Measurements from ENCODE around the gene KIF17.

The KIF17 gene

DNA sequence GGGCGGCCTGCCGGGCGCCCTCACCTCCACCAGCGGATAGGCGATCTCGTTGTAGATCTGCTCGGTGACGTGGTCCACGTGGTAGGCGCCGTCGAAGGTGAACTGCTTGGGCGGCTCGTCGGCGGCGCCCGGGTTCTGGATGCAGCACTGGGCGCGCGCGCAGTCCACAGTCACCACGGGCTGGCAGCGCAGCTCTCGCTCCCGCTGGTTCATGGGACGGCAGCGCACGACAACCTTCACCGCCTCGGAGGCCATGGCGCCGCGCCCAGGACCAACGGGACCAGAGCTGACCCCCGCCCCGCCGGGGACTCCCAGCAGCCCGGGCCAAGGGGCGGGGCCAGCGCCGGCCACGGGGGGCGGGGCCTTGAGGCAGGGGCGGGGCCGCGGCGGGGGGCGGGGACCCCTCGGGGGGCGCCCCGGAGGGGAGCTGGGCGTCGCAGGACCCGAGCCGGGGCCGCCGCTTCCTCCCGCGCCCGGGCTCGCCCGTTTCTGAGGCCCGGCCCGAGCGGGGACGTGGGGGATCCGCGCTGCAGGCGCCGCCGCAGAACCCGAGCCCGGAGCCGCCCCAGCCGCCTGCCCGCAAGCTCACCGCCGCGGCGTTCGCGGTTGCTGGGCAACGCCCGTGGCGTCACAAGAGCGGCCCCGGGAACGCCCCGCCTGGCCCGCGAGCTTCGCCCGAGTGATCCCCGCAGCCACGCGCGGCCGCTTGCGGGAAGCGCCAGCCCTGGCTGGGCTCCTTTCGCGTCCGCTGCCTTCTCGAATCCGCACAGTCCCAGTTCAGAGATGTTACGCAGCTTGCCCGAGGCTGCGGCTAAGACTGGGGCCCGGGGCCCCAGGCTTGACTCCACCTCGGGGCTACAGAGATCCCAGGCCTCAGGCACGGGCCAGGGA, at the start of gene KIF17:
Gene KIF17, minus strand, starts transcription at position 556 of the 891 bp plus-strand sequence. Its CDS starts 301 bp downstream, at position 255.
- peak; percentile 61 for DNase-seq

DNA sequence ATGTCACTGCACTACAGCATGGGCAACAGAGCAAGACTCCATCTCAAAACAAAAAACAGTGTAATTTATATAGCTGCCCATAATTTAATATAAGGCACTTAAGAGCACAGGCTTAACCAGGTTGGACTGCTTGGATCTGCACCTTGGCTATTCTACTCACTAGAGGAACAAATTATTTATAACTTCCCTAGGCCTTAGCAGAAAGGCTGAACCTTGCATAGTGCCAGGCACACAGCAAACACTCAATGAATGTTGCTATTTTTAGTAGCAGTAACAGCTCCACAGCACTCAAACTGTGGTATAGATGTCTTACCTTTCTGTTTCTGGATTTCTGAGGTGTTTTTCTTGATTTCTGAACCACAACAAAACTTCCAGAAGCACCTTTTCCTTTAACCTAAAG, 49.5 kb upstream of the KIF17 start:
- no peak for DNase-seq

DNA sequence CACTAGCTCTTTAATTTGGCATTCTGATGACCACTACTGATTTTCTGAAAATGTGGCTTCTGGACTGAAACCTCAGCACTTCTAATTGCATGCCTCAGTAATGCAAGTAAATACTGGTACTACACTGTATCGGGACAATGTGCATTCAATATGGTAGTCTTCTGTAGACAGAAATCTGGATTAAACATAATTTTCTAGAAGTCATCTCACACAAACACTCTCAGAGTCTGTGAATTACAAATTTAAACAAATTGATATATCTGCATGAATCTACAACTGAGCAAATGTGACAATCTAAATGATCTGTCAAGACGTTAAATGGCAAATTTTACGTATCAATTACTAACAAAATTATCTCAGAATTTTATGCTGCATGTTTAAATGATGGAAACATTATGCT, 45.6 kb upstream of the KIF17 start:
- DNase-seq = no peak

DNA sequence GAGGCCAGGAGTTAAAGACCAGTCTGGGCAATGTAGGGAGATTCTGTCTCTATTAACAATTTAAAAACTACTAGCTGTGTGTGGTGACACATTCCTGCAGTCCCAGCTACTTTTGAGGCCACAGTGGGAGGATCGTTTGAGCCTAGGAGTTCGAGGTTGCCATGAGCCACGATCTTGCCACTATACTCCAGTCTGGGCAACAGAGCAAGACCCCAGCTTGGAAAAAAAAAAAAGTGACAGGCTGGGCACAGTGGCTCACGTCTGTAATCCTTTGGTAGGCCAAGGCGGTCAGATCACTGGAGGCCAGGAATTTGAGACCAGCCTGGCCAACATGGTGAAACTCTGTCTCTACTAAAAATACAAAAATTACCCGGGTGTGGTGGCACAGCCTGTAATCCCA, 42.5 kb upstream of the KIF17 start:
- no peak for DNase-seq

DNA sequence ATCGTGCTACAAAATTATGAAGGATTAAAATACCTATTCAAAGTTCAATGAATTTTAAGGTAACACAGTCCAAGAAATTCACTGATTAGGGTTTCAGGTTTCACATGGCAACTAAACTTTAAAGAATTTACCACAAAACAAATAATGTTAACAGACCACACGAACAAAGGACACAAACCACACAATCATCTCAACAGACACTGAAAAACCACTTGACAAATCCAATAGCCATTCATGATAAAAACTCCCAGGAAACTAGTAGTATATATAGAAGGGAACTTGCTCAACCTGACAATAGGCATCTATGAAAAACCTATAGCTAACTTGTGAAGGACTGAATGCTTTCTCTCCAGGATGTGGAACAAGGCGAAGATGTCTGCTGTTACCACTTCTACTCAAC, 35.8 kb upstream of the KIF17 start:
- no peak for DNase-seq

DNA sequence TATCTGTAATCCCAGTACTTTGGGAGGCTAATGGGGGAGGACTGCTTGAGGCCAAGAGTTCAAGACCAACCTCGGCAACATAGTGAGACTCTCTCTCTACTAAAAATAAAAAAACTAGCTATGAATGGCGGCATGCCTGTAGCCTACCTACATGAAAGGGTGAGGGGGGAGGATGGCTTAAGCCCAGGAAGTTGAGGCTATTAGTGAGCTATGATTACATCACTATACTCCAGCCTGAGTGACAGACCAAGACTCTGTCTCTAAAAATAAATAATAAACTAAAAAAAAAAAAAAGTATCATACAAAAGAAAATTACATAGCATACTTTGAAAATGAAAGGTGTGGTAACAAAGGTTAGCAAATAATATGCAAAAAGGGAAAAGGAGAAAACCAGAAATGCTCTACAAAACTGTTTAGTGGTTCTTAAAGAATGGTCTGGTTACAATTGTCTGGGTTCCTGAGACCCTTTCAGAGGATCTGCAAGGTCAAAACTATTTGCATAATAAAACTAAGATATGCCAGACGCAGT, 33.7 kb upstream of the KIF17 start:
- DNase-seq = no peak

DNA sequence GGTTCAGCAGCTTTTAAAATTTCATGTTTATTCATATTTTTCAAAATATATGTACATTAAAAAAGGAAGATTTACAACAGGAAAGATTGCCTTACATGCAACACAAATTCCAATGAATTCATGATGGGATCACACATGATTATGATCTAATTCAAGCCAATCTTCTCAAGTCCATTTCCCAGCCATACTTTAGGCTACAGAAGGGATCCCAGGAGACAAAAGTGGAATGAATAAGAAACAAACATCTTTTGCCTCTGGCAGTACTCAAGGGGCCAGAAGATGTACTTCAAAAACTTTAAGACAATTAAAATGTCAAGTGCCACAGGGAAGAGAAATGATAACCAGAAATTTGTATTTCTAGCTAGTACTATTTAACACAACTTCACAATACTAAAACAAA, 24.9 kb upstream of the KIF17 start:
- DNase-seq = no peak

DNA sequence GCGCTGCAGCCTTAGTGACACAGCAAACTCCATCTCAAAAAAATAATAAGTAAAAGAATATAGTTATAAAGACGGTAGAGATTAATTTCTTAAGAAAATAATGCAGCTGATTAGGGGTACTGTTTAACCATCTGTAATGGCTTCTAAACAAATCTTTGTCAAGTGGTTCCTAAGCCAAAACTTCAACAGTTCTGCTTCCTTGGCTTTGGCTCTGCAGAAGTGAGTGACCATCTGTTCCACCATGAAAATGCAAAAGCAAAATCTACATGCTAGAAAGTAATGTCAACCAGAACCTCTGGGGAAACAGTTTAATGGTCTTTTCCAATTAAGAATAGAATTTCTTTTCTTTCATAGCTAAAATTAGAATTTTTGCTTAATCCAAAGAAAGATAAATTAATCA, 23.0 kb upstream of the KIF17 start:
- no peak for DNase-seq

DNA sequence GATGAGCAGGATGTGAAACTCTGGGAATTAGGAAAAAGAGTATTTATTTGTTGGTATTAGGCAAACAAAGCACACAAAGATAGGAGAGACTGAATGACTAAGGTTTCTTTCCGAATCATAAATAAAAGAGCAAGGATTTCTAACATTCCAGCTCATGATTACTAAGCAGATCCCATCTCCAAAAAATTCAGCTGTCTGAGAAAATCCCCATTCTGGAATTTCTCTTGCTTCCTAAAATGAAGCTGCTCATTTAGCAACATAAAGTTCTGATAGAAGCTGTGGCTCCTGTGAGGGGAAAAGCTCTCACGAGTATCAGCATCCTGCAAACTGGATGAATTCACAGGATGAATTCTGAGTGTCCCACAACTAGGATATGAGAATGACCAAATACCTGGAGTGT, 21.4 kb upstream of the KIF17 start:
- no peak for DNase-seq

DNA sequence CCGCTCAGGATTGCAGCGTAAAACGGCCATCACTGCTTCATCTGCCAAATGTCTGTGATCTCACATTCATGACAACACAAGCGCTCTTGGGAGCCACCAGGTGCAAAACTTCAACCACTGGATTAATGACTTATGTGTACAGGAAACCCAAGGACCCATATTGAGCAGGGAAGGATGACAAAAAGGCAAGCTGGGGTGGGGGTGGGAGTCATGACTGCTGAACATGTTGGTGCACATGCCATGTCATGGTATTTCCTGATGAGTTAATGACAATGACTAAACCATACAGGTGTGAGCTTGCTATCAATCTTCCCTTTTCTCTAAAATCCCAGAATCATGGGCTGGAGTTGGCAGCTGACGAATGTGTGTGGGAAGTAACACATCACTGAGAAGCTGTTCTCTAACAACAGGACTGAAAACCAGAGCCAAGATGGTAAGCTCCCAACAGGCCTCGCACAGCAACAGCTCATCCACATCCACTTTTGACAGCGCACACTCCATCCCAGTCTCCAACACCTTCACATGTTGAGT, 17.8 kb upstream of the KIF17 start:
- DNase-seq = no peak

DNA sequence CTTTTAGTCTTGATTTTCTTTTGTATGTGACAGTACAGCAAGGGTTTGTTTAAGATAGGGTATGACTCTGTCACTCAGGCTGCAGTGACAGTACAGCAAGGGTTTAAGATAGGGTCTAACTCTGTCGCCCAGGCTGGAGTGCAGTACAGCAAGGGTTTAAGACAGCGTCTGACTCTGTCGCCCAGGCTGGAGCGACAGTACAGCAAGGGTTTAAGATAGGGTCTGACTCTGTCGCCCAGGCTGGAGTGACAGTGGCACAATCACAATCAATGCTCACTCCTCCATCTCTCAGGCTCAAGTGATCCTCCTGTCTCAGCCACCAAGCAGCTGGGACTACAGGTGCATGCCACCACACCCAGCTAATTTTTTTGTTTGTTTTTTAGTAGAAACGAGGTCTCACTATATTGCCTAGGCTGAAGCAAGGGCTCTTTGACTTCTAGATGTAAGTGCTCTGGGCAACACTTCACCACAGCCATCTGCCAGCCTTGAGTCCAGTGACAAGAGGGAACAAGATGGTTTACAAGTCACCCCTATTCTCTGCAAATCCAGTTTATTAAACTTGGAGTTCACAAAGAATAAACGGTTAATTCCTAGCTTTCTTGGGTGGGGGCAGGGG, 15.7 kb upstream of the KIF17 start:
- DNase-seq = no peak

DNA sequence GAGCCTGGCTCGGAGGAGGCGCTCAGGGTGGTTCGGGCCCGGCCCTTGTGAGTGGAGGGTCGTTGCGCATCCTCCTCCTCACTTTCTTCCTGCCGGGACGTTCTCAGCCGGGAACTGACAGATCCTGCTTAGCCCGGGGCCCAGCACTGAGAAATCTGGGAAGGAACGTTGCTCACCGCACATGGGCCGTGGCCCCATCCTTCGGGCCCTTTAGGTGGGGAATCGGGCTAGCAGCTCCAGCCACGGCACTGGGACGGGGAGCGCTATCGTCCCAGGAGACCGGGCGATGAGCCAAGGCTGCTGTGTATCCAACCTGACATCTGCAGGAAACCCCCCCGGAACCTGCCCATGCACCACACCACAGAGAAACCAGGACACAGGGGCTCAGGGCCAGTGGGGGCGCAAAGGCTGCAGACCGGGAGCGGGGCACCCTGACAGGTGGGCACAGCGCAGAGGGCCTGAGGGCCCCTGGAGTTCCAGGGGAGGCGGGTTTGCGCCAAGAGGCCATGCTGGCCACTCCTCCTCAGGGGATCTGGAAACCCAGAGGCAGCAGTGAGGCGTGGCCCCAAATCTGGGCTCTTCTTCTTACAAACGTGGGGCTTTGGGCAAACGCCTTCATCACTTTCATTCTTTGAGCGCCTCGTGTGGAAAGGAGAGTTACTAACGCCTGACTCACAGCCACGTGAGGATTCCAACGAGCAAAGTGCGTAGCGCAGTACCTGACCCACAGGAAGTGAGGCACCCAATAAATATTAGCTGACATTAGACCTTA, 15.0 kb upstream of the KIF17 start, which contains the start of gene SH2D5:
Gene SH2D5, minus strand, starts transcription at position 116 of the 772 bp plus-strand sequence. CDS start 4,659 bp downstream, outside the sequence.
- peak; percentile 82 for DNase-seq

DNA sequence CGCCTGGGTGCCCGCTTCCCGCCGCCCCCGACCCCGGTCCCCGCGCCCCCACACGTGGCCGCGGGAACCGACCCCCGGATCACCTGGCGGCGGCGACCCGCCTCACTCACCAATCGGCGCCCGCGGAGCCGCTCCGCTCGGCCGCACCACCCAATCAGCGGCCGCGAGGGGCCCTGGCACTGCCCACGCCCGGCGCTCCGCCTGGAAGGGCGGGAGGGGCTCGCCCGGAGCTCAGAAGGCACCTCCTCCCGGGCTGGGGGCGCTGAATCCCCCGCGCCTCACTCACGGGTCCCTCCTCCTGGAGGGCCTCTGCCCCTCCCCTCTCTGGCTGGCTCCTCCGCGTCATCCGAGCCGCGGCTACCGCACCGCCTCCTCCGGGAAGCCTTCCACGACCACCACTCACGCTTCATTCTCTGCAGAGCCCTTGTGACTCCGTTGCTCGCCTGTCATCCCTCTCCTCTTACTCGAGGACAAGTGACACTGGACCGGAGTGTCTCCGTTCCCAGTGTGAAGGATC, 14.3 kb upstream of the KIF17 start:
- DNase-seq = peak; percentile 59

DNA sequence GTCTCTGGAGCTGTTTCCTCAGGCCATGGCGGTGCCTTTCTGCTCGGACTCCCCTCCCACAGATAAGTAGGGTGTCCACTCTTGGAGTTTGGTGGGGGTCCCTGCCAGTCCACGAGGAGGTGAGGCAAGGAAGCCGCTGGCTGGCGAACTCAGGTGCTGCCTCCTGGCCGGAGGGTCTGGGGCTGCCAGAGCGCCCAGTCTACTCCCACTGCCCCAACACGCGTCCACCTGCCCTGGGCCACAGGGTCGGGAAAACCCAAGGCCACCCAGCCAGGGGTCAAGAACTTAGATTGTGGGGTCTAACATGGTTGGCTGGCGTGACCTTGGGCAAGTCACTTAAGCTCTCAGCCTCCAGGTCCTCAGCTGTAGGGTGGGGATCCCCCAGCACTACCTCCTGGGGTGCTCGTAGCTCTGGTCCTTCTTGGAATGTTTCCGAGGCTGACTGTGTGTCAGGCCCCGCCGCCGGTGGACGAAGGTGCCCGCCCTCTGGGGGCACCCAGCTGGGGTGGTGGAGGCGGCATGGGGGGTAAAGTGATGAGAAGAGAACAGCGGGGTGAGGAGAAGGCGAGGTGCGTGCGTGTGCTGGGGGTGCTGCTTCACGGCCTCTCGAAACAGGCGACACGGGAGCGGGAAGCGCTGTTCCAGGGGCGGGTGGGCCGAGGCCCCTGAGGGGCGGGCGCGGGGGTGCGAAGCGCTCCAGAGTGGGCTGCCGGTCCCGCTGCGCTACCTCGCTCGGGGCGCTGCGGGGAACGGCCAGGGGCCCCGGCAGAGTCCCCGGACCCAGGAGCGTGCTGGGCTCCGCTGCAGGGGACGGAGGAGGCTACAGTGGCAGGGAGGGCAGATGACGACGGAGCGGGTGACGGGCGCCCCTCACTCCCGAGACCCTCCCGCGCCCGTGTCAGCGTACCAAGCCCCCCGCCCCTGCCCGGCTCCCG, 13.5 kb upstream of the KIF17 start:
- DNase-seq = no peak

DNA sequence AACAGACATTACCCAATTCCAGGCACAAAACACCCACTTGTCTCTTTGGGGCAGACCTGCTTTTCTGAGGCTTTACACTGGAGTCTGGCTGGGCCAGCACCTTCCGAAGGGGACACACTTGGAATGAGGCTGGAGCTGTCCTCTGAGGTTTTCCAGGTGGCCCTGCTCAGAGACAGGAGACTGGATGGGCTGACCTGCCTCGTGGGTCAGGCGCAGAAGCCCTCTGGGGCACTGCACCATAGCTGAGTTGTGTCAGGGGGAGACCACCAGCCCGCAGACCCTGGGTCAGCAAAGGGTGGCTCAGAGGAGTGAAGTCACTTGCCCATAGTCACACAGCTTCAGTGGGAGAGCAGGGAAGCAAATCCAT, 12.9 kb upstream of the KIF17 start:
- DNase-seq = no peak

DNA sequence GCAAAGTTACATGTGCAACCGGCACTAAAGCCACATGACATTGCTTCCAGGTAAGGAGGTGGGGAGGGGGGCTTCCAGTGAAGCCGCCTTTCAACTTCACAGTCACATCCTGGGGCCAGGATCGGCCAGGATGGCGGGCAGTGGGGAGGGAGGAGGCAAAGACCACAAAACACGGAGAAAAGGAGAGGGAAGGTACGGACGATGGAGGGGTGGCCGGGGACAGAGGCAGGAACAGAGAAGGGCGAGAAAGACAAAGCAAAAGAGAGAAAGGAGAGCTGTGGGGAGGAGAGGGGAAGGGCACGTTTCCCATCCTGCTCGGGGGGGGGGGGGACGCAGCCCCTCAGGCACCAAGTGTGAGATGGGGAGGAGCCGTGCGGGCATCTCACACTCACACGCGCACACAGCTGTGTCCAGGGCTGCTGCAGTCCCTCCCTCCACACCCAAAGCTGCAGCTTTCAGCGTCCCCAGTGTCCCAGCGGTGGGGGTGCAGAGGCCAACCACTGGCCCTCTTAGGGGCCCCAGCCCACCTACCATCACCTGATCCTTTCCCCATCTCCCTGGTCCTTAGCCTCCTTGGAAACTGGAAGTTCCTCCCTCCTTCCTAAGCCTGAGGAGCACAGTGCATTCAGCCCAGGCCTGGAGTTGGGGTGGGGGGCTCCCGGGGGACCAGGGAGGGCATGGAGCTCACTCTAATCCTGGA, 12.3 kb upstream of the KIF17 start:
- DNase-seq = no peak

DNA sequence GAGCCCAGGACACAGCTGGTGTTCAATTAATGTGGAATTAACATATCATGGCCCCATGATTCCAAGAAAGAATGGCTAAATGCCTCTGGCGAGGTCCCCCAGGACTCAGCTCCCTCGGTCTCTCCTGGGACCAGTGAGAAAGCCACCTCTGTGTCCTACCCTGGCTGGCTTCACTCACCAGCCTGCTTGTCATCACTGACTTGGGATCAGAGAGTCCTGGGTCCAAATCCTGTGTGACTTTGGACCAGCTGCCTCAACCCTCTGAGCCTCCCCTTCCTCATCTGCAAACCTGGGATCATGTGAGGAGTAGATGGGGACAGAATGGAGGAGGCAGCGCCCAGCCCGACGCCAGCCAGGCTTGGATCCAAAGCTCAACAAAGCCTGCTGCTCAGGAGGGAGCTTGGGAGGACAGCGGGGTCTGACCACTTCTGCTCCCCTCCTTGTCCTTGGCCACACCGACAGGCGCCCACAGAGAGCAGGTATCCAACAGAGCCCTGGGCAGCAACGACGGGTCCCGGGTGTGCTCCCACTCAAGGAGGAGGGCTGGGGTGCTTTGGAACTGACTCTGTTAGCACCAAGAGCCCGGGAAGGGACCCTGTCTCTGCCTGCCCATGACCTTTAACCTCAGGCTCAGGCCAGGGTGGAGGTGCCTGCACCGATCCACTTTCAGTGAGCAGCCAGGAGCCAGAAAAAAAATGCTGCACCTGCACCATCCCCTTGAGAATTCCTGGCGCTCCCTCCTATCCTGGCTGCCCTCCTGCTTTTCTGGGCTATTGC, 11.5 kb upstream of the KIF17 start:
- no peak for DNase-seq

DNA sequence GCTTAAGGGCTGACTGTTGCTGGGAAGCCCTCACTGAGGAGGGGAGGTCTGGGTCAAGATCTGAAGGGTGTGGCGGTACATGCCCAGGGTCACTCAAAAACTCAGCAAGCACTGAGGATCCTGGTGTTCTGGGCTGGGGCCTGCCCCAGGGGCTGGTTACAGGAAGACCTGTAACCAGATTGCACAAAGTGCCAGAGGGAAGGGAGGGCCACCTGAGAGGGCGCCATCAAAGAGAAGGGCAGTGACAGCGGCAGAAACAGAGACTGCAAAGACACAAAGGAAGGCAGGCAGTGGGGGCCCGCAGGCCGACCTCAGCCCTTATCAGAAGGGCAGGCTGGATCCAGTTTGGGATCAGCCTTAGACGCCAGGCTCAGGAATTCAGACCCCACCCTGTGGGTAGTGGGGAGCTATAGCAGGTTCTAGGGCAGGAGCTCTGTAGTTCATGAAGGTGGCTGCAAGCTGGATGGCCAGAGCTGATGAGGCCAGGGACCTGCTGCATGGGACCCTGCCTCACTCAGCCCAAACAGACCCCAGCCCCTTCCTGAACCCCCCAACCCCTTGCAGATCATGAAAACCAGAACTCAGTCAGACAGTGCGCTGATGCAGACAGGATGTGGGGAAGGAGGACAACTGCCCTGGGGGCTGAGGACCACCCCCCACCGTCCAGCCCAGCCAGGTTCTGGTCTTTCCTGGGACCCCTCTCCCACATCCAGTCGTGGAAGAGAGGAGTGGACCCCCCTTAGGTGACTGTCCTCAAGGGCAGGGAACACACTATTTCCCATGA, 10.8 kb upstream of the KIF17 start:
- DNase-seq = no peak

DNA sequence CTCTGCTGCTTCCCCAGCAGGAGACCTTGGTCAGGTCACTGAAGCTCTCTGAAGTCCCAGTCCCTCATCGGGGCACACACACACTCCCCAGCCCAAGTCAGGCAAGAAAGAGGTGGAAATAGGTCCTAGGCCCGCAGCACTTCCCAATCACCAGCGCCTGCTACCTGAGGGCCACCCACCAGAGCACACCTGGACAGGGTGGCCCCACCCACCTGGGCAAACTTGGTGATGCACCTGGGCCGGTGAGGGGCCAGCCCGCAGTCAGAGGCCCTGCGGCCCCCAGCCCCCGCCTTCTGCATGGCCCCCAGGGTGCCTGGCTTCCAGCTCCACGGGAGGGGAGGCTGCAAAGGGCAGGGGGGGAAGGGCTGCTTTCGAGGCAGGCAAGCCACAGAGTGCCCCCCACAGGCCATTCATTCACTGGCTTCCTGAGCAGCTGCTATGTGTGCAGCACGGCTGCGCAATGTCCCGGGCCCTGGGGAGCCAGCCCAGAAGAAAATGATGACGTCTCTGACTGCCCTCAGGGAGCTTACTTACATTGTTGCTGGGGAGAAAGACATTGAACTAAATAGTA, 10.0 kb upstream of the KIF17 start:
- DNase-seq = peak; percentile 3

Measured in stimulated activated CD4-positive, alpha-beta T cell treated with anti-CD3 and anti-CD28 coated beads, Interleukin-4, amount 100 ng/mL, for 24 hours (primary cell).